Liver (tissue), 2 donors: ENCODE measurements around the gene GLIS1.

Experiments used
- CTCF ChIP-seq: fragments of 150-350 bp; IDR thresholded peaks from 2 replicates; pipeline ENCODE4 v1.5.1; 2017; ENCODE audit warnings: improper control_type of control experiment, low read depth, low read length; ENCODE audit not compliant: missing input control
- MAX ChIP-seq: IDR thresholded peaks from 2 replicates; pipeline ENCODE4 v1.6.1; 2016; ENCODE audit warnings: antibody characterized with exemption
- REST ChIP-seq: IDR thresholded peaks from 2 replicates; pipeline ENCODE4 v1.6.1; 2016; ENCODE audit warnings: antibody characterized with exemption, mild to moderate bottlenecking
- ZBTB33 ChIP-seq: IDR thresholded peaks from 2 replicates; pipeline ENCODE4 v1.6.1; 2016; ENCODE audit warnings: antibody characterized with exemption
- donor health status: healthy.

GRCh38 chr1:53736290-53736689, 2.7 kb downstream of the GLIS1 start:
- TF ChIP-seq REST, result no peak
- no peak for TF ChIP-seq CTCF
- no peak for TF ChIP-seq MAX
- TF ChIP-seq ZBTB33, result no peak
